Gastroesophageal sphincter (tissue), 4 donors: ENCODE data around the gene PAX5. TPM values are rescaled to one million over a fixed set of nuclear protein-coding genes. Genes with fewer than 3 reads are reported as not detected.
A peak's percentile ranks its signal among the peaks of the same experiment; 100 is the strongest.
"Not testable (repeated sequence)": the region's sequence is repeated elsewhere in the genome, so short reads cannot be mapped to it uniquely, and the experiment has no call there.

Source experiments
- ATAC-seq: fragments of 150-250 bp; one replicate; pipeline ENCODE4 v1.9.1; 2016; ENCODE audit warnings: mild to moderate bottlenecking, moderate library complexity
- H3K27ac ChIP-seq, 4 donors: fragments of 200-600 bp; sonication (generic) in 3 of 4; 1 replicate in 3 of 4; 2 replicates in 1 of 4; pipeline ENCODE4 v1.5.1; 2016 to 2019
- H3K27me3 ChIP-seq: fragments of 200-600 bp; sonication (generic); one replicate; pipeline ENCODE4 v1.5.1; 2019
- H3K36me3 ChIP-seq, 2 donors: fragments of 200-600 bp; sonication (generic); one replicate each; pipeline ENCODE4 v1.5.1; 2019; ENCODE audit warnings: control low read depth in 1 of 2
- H3K4me1 ChIP-seq, 3 donors: fragments of 200-600 bp; sonication (generic); 1 replicate in 2 of 3; 2 replicates in 1 of 3; pipeline ENCODE4 v1.5.1; 2016 to 2019; ENCODE audit warnings: control low read depth in 2 of 3
- H3K4me3 ChIP-seq, 2 donors: fragments of 200-600 bp; sonication (generic); one replicate each; pipeline ENCODE4 v1.5.1; 2019; ENCODE audit warnings: mild to moderate bottlenecking in 1 of 2, moderate library complexity in 1 of 2
- H3K9me3 ChIP-seq, 3 donors: fragments of 200-600 bp; sonication (generic); one replicate each; pipeline ENCODE4 v1.5.1; 2017 to 2019; ENCODE audit warnings: control low read depth in 2 of 3
- EP300 ChIP-seq: sonication (generic); formaldehyde crosslinking; IDR thresholded peaks from one replicate; pipeline ENCODE4 v1.6.1; 2017; ENCODE audit warnings: antibody characterized with exemption, mild to moderate bottlenecking
- POLR2A ChIP-seq, 2 donors: fragments of 450-650 bp; IDR thresholded peaks; one replicate each; pipeline ENCODE4 v1.6.1; 2017; ENCODE audit warnings: antibody characterized with exemption in 2 of 2, mild to moderate bottlenecking in 2 of 2, moderate library complexity in 1 of 2
- POLR2AphosphoS5 ChIP-seq: sonication (generic); formaldehyde crosslinking; IDR thresholded peaks from one replicate; pipeline ENCODE4 v1.6.1; 2017; ENCODE audit warnings: antibody characterized with exemption
- WGBS, 2 donors: methylation state at CpG; one replicate each; pipeline ENCODE4 v1.1.5; 2018; ENCODE audit warnings: low coverage in 1 of 2; 5-methylcytosine and 5-hydroxymethylcytosine counted together
- total RNA-seq, 4 donors: library from RNA; depleted of rRNA; stranded (reverse); fragments of >200 nt; gene quantifications; one replicate each; pipeline ENCODE4 v1.1.0, GENCODE V29; 2016
- TF ChIP-seq, protein P1 (sequence below), 4 experiments: fragments of 200-600 bp in 2 of 4; fragments of 450-650 bp in 2 of 4; sonication (generic) in 1 of 4; IDR thresholded peaks; one replicate each; pipeline ENCODE4 v1.5.1; 2017 to 2019; ENCODE audit warnings: antibody characterized with exemption in 4 of 4, mild to moderate bottlenecking in 2 of 4, moderate library complexity in 2 of 4

PAX5 gene
- total RNA-seq, 4 donors from 2014 or later = under 0.01 TPM; not detected in 3

DNA sequence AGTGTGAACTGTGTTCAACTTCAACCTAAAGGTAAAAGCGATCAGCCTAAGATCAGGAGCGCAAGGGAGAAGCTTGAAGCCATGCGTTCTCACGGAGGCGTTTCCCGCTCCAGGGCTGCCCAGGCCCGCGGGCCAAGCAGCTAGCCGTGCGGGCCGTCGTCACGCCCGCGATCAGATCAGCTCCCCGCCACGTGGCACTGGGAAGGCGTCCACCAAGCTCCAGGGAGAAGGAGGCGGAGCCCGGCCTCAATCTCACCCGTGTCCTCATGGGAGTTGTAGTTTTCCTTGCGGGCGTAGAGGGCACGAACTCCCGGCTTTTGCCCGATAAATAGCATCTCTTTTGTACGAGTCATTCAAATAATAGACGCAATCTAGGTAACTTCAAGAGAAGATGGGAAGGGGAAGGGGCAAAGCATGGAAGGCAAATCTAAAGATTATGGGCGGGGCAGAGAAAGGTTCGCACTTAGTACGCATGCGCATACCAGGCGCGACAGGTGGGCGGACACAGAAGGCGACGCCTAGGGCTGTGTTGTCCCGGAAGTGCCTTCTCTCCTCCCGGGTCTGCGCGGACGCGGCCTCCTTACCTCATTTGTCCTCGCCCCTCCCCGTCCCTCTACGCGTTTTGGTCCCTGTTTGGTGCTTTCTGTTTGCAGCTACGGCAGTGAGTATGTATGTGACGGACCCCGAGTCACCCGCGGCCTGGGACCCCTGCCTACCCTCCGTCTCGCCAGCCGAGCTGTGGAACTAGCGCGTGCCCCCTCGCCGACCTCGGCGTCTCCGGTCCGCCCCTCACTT, 45.5 kb upstream of the PAX5 start:
- ATAC-seq = peak; percentile 99
- Histone ChIP-seq H3K9me3 (no peaks in the 10 kb centered on the region), H3K4me1 (peaks cover 0 to 28% (median 5%) of the 10 kb centered on the region in 3 donors), H3K36me3 (no peaks in the 10 kb centered on the region), H3K27ac (peak overlapping the region; percentile 40 to 93 (median 91)), H3K27me3 (peaks cover 4% of the 10 kb centered on the region), H3K4me3 (peak overlapping the region; percentile 67 to 90)
- TF ChIP-seq, protein P1, sequence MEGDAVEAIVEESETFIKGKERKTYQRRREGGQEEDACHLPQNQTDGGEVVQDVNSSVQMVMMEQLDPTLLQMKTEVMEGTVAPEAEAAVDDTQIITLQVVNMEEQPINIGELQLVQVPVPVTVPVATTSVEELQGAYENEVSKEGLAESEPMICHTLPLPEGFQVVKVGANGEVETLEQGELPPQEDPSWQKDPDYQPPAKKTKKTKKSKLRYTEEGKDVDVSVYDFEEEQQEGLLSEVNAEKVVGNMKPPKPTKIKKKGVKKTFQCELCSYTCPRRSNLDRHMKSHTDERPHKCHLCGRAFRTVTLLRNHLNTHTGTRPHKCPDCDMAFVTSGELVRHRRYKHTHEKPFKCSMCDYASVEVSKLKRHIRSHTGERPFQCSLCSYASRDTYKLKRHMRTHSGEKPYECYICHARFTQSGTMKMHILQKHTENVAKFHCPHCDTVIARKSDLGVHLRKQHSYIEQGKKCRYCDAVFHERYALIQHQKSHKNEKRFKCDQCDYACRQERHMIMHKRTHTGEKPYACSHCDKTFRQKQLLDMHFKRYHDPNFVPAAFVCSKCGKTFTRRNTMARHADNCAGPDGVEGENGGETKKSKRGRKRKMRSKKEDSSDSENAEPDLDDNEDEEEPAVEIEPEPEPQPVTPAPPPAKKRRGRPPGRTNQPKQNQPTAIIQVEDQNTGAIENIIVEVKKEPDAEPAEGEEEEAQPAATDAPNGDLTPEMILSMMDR (IDR thresholded peaks at IDR 0.05) = no peak
- TF ChIP-seq POLR2A (IDR thresholded peaks at IDR 0.05) (peak; percentile 70 to 72), POLR2AphosphoS5 (peak; percentile 88)
- WGBS, 2 donors = 0% methylated on average over 16 to 19 of the region's 63 CpGs

DNA sequence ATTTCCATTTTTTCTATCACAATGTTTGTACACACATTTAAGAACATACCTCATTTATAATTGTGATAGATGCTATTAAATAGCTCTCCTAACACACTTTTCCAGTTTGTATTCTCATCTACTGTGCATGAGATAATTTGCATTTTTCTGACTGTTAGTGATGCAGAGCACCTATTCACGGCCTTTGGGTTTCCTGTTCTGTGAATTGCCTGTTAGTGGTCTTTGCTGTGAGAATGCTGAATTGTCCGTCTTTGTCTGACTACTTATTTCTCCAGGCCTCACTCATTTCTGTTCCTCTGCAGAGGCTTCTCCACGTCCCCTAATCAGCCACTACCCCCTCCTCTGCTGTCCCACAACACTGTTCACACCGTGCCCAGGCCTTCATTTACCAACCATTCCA, 40.7 kb upstream of the PAX5 start:
- not testable (repeated sequence) for ATAC-seq, H3K4me1 ChIP-seq, H3K36me3 ChIP-seq, H3K4me3 ChIP-seq, H3K9me3 ChIP-seq, H3K27ac ChIP-seq
- WGBS, 2 donors = 69 to 76% methylated on average over 2 to 3 of the region's 4 CpGs
- peaks cover 10% of the 10 kb centered on the region for H3K27me3 ChIP-seq

DNA sequence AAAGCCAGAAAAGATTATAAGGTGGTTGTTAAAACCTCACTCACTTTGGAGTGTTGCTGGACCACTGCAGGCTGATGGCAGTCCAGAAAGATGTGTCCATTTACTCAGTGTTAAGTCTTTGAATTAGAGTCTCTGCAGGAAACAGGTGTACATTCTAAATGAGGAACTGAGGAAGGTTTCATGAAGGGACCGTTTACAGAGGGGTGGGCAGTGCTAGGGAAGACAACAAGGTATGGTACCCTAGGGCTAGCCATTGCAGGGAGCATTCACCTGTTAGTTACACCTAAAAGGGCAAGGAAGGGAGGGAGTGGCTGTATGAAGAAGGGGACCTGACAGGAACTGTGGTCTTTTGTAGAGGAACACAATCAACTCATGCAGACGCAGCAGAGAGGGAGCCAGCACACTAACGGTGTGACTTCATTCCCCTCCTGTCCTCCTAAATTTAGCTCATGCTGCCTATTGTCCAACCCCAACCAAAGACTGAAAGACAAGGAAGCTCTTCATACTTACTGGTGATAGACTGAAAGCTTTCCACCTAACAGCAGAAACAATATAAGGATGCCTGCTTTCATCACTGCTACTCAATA, 32.2 kb upstream of the PAX5 start:
- Histone ChIP-seq H3K9me3 (no peaks in the 10 kb centered on the region), H3K27ac (no peak overlapping the region), H3K27me3 (peaks cover 43% of the 10 kb centered on the region), H3K4me1 (no peaks in the 10 kb centered on the region), H3K36me3 (no peaks in the 10 kb centered on the region), H3K4me3 (no peak overlapping the region)
- no peak for TF ChIP-seq POLR2AphosphoS5
- TF ChIP-seq, protein P1 (IDR thresholded peaks at IDR 0.05) = no peak
- no peak for TF ChIP-seq POLR2A (IDR thresholded peaks at IDR 0.05)
- TF ChIP-seq EP300 = no peak
- 34 to 47% methylated on average over 3 of the region's 3 CpGs for WGBS, 2 donors
- no peak for ATAC-seq

DNA sequence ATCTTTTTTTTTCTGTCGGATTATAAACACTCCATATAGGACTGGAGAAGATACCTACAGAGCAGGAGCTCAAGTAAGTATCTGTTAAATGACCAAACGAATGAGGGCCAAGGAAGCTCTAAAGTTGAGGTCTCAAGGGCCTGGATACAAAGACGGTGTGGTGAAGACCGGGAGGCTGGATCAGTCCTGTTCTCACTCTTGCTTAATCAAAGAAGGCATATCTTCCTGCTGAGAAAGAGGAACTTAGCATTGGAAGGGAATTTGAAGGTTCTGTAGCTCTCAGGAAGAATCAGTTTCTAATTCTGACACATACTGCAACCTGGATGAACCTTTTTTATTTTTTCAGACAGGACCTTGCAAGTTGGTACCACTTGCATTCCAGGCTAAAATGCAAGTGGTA, 28.3 kb upstream of the PAX5 start:
- peaks cover 59% of the 10 kb centered on the region for H3K27me3 ChIP-seq
- 77 to 80% methylated on average over 3 to 4 of the region's 4 CpGs for WGBS, 2 donors
- ATAC-seq = no peak

DNA sequence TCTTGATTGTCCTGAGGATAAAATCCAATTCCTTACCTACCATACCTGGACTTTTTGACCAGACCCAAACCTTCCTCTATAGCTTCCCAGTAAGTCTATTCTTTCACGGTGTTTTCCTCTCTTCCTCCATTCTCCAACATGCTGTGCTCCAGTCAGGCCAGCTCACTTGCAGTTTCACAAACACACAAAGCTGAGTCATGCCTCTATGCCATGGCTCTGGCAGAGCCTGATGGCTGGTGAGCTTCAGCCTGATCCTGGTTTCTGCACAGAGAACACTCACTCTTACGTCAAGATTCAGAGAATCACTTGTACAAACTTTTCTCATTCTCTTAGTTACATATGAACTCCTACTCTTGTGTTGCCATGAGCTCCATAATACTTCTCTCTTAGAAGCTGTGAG, 27.7 kb upstream of the PAX5 start:
- Histone ChIP-seq H3K4me3 (no peak overlapping the region), H3K27me3 (peaks cover 61% of the 10 kb centered on the region), H3K27ac (no peak overlapping the region), H3K9me3 (no peaks in the 10 kb centered on the region), H3K4me1 (no peaks in the 10 kb centered on the region), H3K36me3 (no peaks in the 10 kb centered on the region)
- TF ChIP-seq EP300 (no peak), POLR2A (IDR thresholded peaks at IDR 0.05) (no peak), POLR2AphosphoS5 (no peak)
- TF ChIP-seq, protein P1 (IDR thresholded peaks at IDR 0.05) = no peak
- ATAC-seq = no peak
- 57 to 80% methylated on average over 1 to 2 of the region's 2 CpGs for WGBS, 2 donors

More for the DNA sequence above, 28.3 kb upstream of the PAX5 start:
- no peaks in the 10 kb centered on the region for H3K36me3 ChIP-seq
- H3K9me3 ChIP-seq = no peaks in the 10 kb centered on the region
- no peak overlapping the region for H3K4me3 ChIP-seq
- TF ChIP-seq EP300 (no peak), POLR2A (IDR thresholded peaks at IDR 0.05) (no peak), POLR2AphosphoS5 (no peak)
- TF ChIP-seq, protein P1 (IDR thresholded peaks at IDR 0.05) = no peak
- H3K27ac ChIP-seq = no peak overlapping the region
- H3K4me1 ChIP-seq = no peaks in the 10 kb centered on the region
